ENCODE measurements around the gene GRIA1.

Gene GRIA1

DNA sequence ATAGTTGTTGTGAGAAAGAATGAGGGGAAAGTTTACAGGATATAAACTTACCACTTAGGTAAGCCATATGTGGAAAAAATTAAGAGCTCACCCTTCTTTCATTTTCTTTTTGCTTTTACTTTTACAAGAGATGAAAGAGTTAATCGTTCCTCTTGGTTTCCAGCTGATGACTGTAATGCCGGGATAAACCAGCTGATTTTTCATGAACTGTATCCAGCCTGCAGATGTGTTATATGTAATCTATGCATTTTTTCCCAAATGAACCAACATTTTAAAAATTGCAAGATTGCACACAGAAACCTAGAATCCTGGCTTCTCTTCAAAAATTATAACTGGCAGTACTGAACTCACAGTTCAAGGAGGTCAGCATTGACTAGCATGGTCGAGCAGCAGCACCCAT, 185.9 kb downstream of the GRIA1 start:
- Histone ChIP-seq H3K4me3 (ENCODE audit: low read length, poor library complexity, severe bottlenecking) (no peak overlapping the region), H3F3A (ENCODE audit: low read depth) (no peaks in the 10 kb centered on the region), H3K27me3 (ENCODE audit: insufficient read depth, low read length, poor library complexity, severe bottlenecking) (no peaks in the 10 kb centered on the region), H3K9ac (ENCODE audit: low read depth, low read length, poor library complexity, severe bottlenecking) (no peak overlapping the region), H3K4me2 (ENCODE audit: low read depth, low read length, poor library complexity, severe bottlenecking) (no peak overlapping the region), H3K79me2 (ENCODE audit: insufficient read depth, low read length) (no peaks in the 10 kb centered on the region), H3K4me1 (ENCODE audit: insufficient read depth, low read length, poor library complexity, severe bottlenecking) (no peaks in the 10 kb centered on the region), H4K20me1 (ENCODE audit: insufficient read depth, low read length, poor library complexity, severe bottlenecking) (no peaks in the 10 kb centered on the region), H2AFZ (ENCODE audit: low read length) (no peak overlapping the region), H3K36me3 (ENCODE audit: insufficient read depth, low read length) (no peaks in the 10 kb centered on the region), H3K9me3 (ENCODE audit: insufficient read depth, low read depth, low read length) (no peaks in the 10 kb centered on the region), H3K9me2 (replicated peaks; ENCODE audit: low read depth, low read length) (no peaks in the 10 kb centered on the region)
- TF ChIP-seq EZH2phosphoT487 (IDR thresholded peaks at IDR 0.05; ENCODE audit: borderline replicate concordance): no peak
- TF ChIP-seq, protein P1, sequence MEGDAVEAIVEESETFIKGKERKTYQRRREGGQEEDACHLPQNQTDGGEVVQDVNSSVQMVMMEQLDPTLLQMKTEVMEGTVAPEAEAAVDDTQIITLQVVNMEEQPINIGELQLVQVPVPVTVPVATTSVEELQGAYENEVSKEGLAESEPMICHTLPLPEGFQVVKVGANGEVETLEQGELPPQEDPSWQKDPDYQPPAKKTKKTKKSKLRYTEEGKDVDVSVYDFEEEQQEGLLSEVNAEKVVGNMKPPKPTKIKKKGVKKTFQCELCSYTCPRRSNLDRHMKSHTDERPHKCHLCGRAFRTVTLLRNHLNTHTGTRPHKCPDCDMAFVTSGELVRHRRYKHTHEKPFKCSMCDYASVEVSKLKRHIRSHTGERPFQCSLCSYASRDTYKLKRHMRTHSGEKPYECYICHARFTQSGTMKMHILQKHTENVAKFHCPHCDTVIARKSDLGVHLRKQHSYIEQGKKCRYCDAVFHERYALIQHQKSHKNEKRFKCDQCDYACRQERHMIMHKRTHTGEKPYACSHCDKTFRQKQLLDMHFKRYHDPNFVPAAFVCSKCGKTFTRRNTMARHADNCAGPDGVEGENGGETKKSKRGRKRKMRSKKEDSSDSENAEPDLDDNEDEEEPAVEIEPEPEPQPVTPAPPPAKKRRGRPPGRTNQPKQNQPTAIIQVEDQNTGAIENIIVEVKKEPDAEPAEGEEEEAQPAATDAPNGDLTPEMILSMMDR (conservative IDR thresholded peaks at IDR 0.05; ENCODE audit: low read length): no peak

DNA sequence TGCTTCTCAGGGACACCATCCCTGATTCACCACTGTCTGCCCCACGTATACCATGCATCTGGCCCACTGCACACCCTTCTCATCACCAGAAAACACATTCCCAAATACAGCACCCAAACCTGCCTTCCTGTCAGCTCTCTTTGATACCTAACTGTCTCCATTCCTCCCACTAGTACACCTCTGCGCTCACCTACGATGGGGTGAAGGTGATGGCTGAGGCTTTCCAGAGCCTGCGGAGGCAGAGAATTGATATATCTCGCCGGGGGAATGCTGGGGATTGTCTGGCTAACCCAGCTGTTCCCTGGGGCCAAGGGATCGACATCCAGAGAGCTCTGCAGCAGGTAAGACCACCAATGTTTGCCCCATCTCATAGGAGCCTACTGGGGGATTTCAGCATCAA, 186.4 kb downstream of the GRIA1 start:
- no peak for TF ChIP-seq EZH2phosphoT487 (IDR thresholded peaks at IDR 0.05; ENCODE audit: borderline replicate concordance)
- TF ChIP-seq, protein P1 (conservative IDR thresholded peaks at IDR 0.05; ENCODE audit: low read length): no peak

DNA sequence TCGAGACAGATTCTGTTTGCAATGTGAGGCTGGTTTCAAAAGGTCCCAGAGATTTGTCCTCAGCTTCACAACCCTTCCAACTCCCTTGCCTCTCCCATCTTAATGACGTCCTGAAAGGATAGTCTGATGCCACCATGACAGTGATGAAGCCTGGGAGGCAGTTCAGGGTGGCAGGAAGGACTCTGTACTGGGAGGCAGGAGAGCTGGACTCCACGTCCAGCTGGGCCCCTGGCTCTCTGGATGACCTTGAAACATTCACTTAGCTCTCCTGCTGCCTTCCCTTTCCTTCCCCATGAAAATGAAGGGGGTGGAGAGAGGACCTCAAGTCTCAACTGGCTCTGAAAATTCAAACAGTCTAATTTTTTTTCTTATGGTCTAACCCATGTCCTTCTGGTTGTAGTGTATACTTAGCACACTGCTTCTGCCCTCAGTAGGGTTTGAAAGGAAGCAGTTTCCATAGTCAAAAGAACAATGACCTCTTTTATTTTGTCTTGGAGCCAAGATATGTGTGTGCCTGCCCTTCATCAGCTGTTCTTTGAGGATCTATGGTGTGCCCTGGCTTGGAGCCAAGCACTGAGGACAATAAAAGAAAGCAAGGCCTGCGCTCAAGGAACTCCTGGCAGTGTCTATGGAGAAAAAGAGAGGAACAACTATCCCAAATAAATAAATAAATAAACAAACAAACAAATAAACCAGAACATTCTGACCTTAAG, 188.3 kb downstream of the GRIA1 start:
- Histone ChIP-seq H3K4me1 (ENCODE audit: insufficient read depth, low read length, poor library complexity, severe bottlenecking) (no peaks in the 10 kb centered on the region), H3K9me3 (ENCODE audit: insufficient read depth, low read depth, low read length) (no peaks in the 10 kb centered on the region), H3K9me2 (replicated peaks; ENCODE audit: low read depth, low read length) (no peaks in the 10 kb centered on the region), H3F3A (ENCODE audit: low read depth) (no peaks in the 10 kb centered on the region), H3K27me3 (ENCODE audit: insufficient read depth, low read length, poor library complexity, severe bottlenecking) (no peaks in the 10 kb centered on the region), H4K20me1 (ENCODE audit: insufficient read depth, low read length, poor library complexity, severe bottlenecking) (no peaks in the 10 kb centered on the region), H2AFZ (ENCODE audit: low read length) (no peak overlapping the region), H3K4me3 (ENCODE audit: low read length, poor library complexity, severe bottlenecking) (no peak overlapping the region), H3K9ac (ENCODE audit: low read depth, low read length, poor library complexity, severe bottlenecking) (no peak overlapping the region), H3K79me2 (ENCODE audit: insufficient read depth, low read length) (no peaks in the 10 kb centered on the region), H3K4me2 (ENCODE audit: low read depth, low read length, poor library complexity, severe bottlenecking) (no peak overlapping the region), H3K36me3 (ENCODE audit: insufficient read depth, low read length) (no peaks in the 10 kb centered on the region)
- TF ChIP-seq EZH2phosphoT487 (IDR thresholded peaks at IDR 0.05; ENCODE audit: borderline replicate concordance): no peak
- TF ChIP-seq, protein P1 (conservative IDR thresholded peaks at IDR 0.05; ENCODE audit: low read length): no peak

More for the DNA sequence above, 186.4 kb downstream of the GRIA1 start:
- Histone ChIP-seq H4K20me1 (ENCODE audit: insufficient read depth, low read length, poor library complexity, severe bottlenecking) (no peaks in the 10 kb centered on the region), H3K9me3 (ENCODE audit: insufficient read depth, low read depth, low read length) (no peaks in the 10 kb centered on the region), H3K79me2 (ENCODE audit: insufficient read depth, low read length) (no peaks in the 10 kb centered on the region), H3K36me3 (ENCODE audit: insufficient read depth, low read length) (no peaks in the 10 kb centered on the region), H3K27me3 (ENCODE audit: insufficient read depth, low read length, poor library complexity, severe bottlenecking) (no peaks in the 10 kb centered on the region), H3K4me2 (ENCODE audit: low read depth, low read length, poor library complexity, severe bottlenecking) (no peak overlapping the region), H3K4me1 (ENCODE audit: insufficient read depth, low read length, poor library complexity, severe bottlenecking) (no peaks in the 10 kb centered on the region), H3K9ac (ENCODE audit: low read depth, low read length, poor library complexity, severe bottlenecking) (no peak overlapping the region), H3K4me3 (ENCODE audit: low read length, poor library complexity, severe bottlenecking) (no peak overlapping the region), H3F3A (ENCODE audit: low read depth) (no peaks in the 10 kb centered on the region), H2AFZ (ENCODE audit: low read length) (no peak overlapping the region), H3K9me2 (replicated peaks; ENCODE audit: low read depth, low read length) (no peaks in the 10 kb centered on the region)

All from Loucy (cell line).